K562 (cell line): ENCODE data around the gene SAMD13. TPM values are rescaled to one million over a fixed set of nuclear protein-coding genes. Genes with fewer than 3 reads are reported as not detected.

Experiments
- CEBPZ ChIP-seq: fragments of 150-350 bp; IDR thresholded peaks from 2 replicates; pipeline ENCODE4 v1.6.1; 2014; ENCODE audit warnings: low read depth, mild to moderate bottlenecking, low read length, borderline replicate concordance
- DDX20 ChIP-seq: fragments of 450-650 bp; IDR thresholded peaks from 2 replicates; pipeline ENCODE4 v1.6.1; 2016; ENCODE audit warnings: missing genetic modification characterization, low read depth, mild to moderate bottlenecking, missing compliant biosample characterization, moderate library complexity
- HDAC1 ChIP-seq, 2 experiments: fragments of 450-650 bp; IDR thresholded peaks; 2 replicates each; pipeline ENCODE4 v1.6.1; 2016 to 2017; ENCODE audit warnings: inconsistent platforms in 1 of 2, mild to moderate bottlenecking in 1 of 2, moderate library complexity in 1 of 2
- HMGXB4 ChIP-seq: sonication (generic); formaldehyde crosslinking; IDR thresholded peaks from 2 replicates; pipeline ENCODE4 v1.8.1; 2023; ENCODE audit warnings: mild to moderate bottlenecking, missing genetic modification reagents
- ID3 ChIP-seq, 2 experiments: fragments of 250-450 bp in 1 of 2; fragments of 450-650 bp in 1 of 2; sonication (Bioruptor Pico) in 1 of 2; IDR thresholded peaks; 2 replicates each; pipeline versions ENCODE4 v1.6.1 to v1.8.0; 2016 to 2021; ENCODE audit warnings: mild to moderate bottlenecking in 2 of 2, moderate library complexity in 2 of 2, missing compliant biosample characterization in 1 of 2, missing genetic modification characterization in 1 of 2
- ILK ChIP-seq: fragments of 450-650 bp; IDR thresholded peaks from 2 replicates; pipeline ENCODE4 v1.6.1; 2016; ENCODE audit warnings: missing genetic modification characterization, low read depth, mild to moderate bottlenecking, missing compliant biosample characterization, moderate library complexity, borderline replicate concordance
- MAFF ChIP-seq: IDR thresholded peaks from 2 replicates; pipeline ENCODE4 v1.6.1; 2012; ENCODE audit warnings: low read length, improper control_type of control experiment
- NR2C1 ChIP-seq, 2 experiments: fragments of 450-650 bp; IDR thresholded peaks; 2 replicates each; pipeline ENCODE4 v1.6.1; 2017; ENCODE audit warnings: mild to moderate bottlenecking in 2 of 2, antibody characterized with exemption in 1 of 2, inconsistent platforms in 1 of 2, missing compliant biosample characterization in 1 of 2, missing genetic modification characterization in 1 of 2
- POLR3G ChIP-seq: IDR thresholded peaks from 2 replicates; pipeline ENCODE4 v1.6.1; 2011; ENCODE audit not compliant: insufficient read length, insufficient replicate concordance; ENCODE audit errors: extremely low read depth
- THAP12 ChIP-seq: fragments of 250-450 bp; sonication (Bioruptor Pico); IDR thresholded peaks from 2 replicates; pipeline ENCODE4 v1.9.0; 2021; ENCODE audit warnings: mild to moderate bottlenecking, inconsistent platforms
- ZNF24 ChIP-seq: fragments of 450-650 bp; IDR thresholded peaks from 2 replicates; pipeline ENCODE4 v1.6.1; 2016
- ZNF395 ChIP-seq: fragments of 200-800 bp; sonication (Bioruptor generic); IDR thresholded peaks from 2 replicates; pipeline ENCODE4 v1.6.1; 2017; ENCODE audit warnings: missing genetic modification characterization, missing compliant biosample characterization
- ZNF780A ChIP-seq: fragments of 250-450 bp; sonication (Bioruptor Pico); IDR thresholded peaks from 2 replicates; pipeline ENCODE4 v1.5.0; 2021; ENCODE audit warnings: mild to moderate bottlenecking
- polyA plus RNA-seq, 8 experiments: library from polyadenylated mRNA; depleted of rRNA in 4 of 8; stranded (reverse) in 5 of 8; unstranded in 3 of 8; fragments of >200 nt; fragmentation: Nextera tagmentation in 2 of 8; fragmentation: Illumina TruSeq in 1 of 8; extraction: Ambion mirVana in 2 of 8; extraction: Trizol in 1 of 8; gene quantifications; 2 replicates each; pipeline versions ENCODE4 v1.2.1 to v1.2.3, GENCODE V29; 2011 to 2014; ENCODE audit warnings: inconsistent platforms in 1 of 8, missing spikeins in 1 of 8
- total RNA-seq, 7 experiments: library from RNA; depleted of rRNA in 6 of 7; stranded (reverse); fragments of >200 nt in 6 of 7; fragmentation: Illumina TruSeq in 2 of 7; extraction: Trizol in 2 of 7; gene quantifications; 2 replicates each; pipeline versions ENCODE4 v1.2.1 to v1.2.3, GENCODE V29; 2011 to 2021; ENCODE audit warnings: low replicate concordance in 1 of 7

Gene SAMD13
- total and polyA plus RNA-seq, 9 of the 15 experiments (the other 6 are each of a cell fraction or from before 2014, with no cell fraction given), result 0.78 to 2.7 (median 1.00) TPM

GRCh38 chr1:84382127-84382526 lies 80.6 kb downstream of the SAMD13 start (continued):
- no peak for TF ChIP-seq HDAC1 (IDR thresholded peaks at IDR 0.05)
- no peak for TF ChIP-seq CEBPZ
- TF ChIP-seq ID3 (CRISPR knock-in tag; IDR thresholded peaks at IDR 0.05), result no peak
- TF ChIP-seq ID3 (tag; IDR thresholded peaks at IDR 0.05), result 0 out of 2 replicates have a peak, but pooled peaks have one; percentile 47
- TF ChIP-seq DDX20, result peak; percentile 87
- TF ChIP-seq THAP12, result no peak
- no peak for TF ChIP-seq ZNF780A (CRISPR knock-in tag)
- TF ChIP-seq ZNF24, result no peak
- no peak for TF ChIP-seq POLR3G
- TF ChIP-seq ILK (tag), result 0 out of 2 replicates have a peak, but pooled peaks have one; percentile 48
- TF ChIP-seq ZNF395 (CRISPR knock-in tag), result peak; percentile 41; the same call in 1 of the 2 replicates
- no peak for TF ChIP-seq NR2C1 (IDR thresholded peaks at IDR 0.05)
- TF ChIP-seq NR2C1 (tag; IDR thresholded peaks at IDR 0.05), result peak; percentile 68
- no peak for TF ChIP-seq HMGXB4 (CRISPR knock-in tag)
- no peak for TF ChIP-seq MAFF
